Prostate gland (tissue), 2 donors: ENCODE data around the gene ATP9A.

ENCODE experiments used
- CTCF ChIP-seq, 4 experiments: fragments of 200-600 bp in 2 of 4; fragments of 450-650 bp in 2 of 4; sonication (generic) in 2 of 4; IDR thresholded peaks; 1 replicate in 3 of 4; 2 replicates in 1 of 4; pipeline ENCODE4 v1.5.1; 2016 to 2019; ENCODE audit warnings: antibody characterized with exemption in 4 of 4, mild to moderate bottlenecking in 2 of 4, moderate library complexity in 2 of 4
- POLR2A ChIP-seq: fragments of 450-650 bp; IDR thresholded peaks from one replicate; pipeline ENCODE4 v1.6.1; 2016; ENCODE audit warnings: antibody characterized with exemption, mild to moderate bottlenecking

- no peak for TF ChIP-seq CTCF (IDR thresholded peaks at IDR 0.05)
- no peak for TF ChIP-seq POLR2A
Measured at GRCh38 chr20:51629399-51630058, 138.7 kb downstream of the ATP9A start.
